Adipocyte (in vitro differentiated cells): Measurements from ENCODE around the gene UBE3B.

Source experiments
- DNase-seq: peaks from one replicate; pipeline ENCODE4 v3.0.0-alpha.2; 2015; ENCODE audit warnings: low read depth
- H3K27me3 ChIP-seq: replicated peaks from 2 replicates; pipeline ENCODE4 v1.7.0; 2013; ENCODE audit warnings: mild to moderate bottlenecking, low read length, moderate library complexity; ENCODE audit not compliant: control insufficient read depth, insufficient read depth
- H3K36me3 ChIP-seq: 2 replicates; pipeline ENCODE4 v1.7.0; 2013; ENCODE audit warnings: low read length, mild to moderate bottlenecking, moderate library complexity; ENCODE audit not compliant: control insufficient read depth, insufficient read depth, severe bottlenecking
- H3K4me1 ChIP-seq: 2 replicates; pipeline ENCODE4 v1.7.0; 2013; ENCODE audit warnings: mild to moderate bottlenecking, low read length, moderate library complexity; ENCODE audit not compliant: control insufficient read depth, insufficient read depth
- H3K4me3 ChIP-seq: 2 replicates; pipeline ENCODE4 v1.7.0; 2013; ENCODE audit warnings: mild to moderate bottlenecking, low read length, moderate library complexity
- H3K9ac ChIP-seq: 2 replicates; pipeline ENCODE4 v1.7.0; 2013; ENCODE audit warnings: mild to moderate bottlenecking, low read length, moderate library complexity
- H3K9me3 ChIP-seq: 2 replicates; pipeline ENCODE4 v1.7.0; 2013; ENCODE audit warnings: mild to moderate bottlenecking, low read length, moderate library complexity; ENCODE audit not compliant: control insufficient read depth

The UBE3B gene

DNA sequence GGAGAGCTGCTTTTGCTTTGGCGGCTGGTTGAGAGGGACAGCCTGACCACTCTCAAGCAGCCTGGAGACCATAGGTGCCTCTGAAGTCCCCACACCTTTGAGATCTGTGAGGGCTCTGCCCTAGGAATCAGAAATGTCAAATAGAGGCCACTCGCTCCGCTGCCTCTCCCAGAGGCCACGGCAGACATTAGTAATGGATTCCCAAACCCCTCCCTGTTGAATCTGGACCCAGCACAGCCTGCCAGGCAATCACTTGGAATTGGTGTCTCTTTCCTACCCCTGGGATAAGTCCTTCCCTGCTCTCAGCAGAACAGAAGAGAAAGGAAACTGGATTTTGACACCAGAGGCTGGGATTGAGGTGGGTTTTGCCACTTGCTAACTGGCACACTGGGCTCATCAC lies 70.8 kb downstream of the UBE3B start:
- Histone ChIP-seq H3K9me3 (peaks cover 4% of the 10 kb centered on the region), H3K9ac (no peak overlapping the region), H3K27me3 (peaks cover 44% of the 10 kb centered on the region), H3K36me3 (no peaks in the 10 kb centered on the region), H3K4me3 (no peak overlapping the region), H3K4me1 (peaks cover 11% of the 10 kb centered on the region)
- no peak for DNase-seq

DNA sequence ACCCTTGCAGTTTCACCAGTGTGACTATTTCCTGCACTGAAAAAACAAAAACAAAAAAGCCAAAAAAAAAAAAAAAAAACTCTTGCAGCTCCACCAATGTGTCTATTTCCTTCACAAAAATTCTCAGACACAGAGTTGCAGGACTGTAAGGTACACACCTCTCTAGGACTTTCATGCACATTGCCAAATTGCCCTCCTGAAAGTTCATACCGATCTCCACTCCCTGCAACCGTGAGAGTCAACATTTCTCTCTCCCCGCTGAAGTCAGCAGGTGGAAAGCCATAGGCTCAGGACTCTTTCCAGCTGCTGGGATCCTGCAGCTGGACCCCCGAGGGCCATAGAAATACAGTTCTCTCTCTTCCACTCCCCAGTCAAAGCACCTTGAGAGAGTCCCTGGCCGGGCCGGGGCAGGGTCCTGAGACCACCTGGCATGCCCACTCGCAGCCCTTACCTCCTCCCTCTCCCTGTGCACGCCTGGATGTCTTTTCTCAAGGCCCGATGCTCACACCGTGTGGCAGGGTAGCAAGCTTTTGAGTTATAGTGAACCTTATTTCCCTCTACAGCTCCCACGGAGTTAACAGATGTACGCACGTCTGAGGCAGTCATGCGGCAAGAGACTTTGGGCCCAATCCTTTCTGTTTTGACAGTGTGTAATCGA lies 72.3 kb downstream of the UBE3B start:
- H3K36me3 ChIP-seq, result no peaks in the 10 kb centered on the region
- no peak overlapping the region for H3K9ac ChIP-seq
- peaks cover 55% of the 10 kb centered on the region for H3K27me3 ChIP-seq
- peaks cover 21% of the 10 kb centered on the region for H3K4me1 ChIP-seq
- no peak overlapping the region for H3K4me3 ChIP-seq
- H3K9me3 ChIP-seq, result peaks cover 4% of the 10 kb centered on the region
- no peak for DNase-seq

DNA sequence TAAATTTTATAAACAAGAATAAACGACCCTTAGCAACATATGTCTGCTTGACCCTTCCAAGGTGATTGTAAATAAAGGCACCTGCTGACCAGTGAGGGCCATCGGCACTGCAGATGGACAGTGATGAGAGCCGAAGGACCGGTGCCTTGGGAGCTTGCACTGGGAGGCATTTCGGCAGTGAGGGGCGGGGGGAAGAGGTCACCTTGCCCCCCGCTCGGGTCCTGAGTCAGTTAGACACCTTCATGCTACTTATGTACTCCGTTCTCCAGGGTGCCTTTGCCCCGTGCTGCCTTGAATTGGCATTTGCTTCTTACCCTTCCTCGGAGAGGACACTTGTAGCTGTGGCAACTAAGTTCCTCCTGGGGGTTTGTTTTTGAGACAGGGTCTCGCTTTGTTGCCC lies 72.8 kb downstream of the UBE3B start:
- H3K4me1 ChIP-seq, result peaks cover 17% of the 10 kb centered on the region
- H3K9me3 ChIP-seq, result peaks cover 4% of the 10 kb centered on the region
- H3K36me3 ChIP-seq, result no peaks in the 10 kb centered on the region
- H3K27me3 ChIP-seq, result peaks cover 58% of the 10 kb centered on the region
- H3K4me3 ChIP-seq, result no peak overlapping the region
- no peak overlapping the region for H3K9ac ChIP-seq
- DNase-seq, result no peak

DNA sequence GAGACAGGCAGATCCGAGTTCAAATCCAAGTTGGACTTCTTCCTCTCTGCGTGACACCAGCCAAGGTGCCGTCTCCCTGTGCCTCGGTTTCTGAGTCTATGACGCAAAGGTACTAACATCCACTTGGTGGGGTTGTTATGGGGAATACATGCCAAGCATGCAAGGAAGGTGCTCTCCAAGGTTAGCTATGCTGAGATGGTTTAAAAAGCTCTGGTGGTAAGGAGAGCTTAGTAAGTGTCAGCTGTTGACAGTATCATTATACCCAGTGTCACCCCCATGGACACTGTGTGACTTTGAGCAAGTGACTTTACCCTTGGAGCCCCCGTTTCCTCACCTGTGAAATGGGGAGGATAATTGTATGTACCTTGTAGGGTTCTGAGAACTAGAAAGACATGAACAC lies 73.7 kb downstream of the UBE3B start:
- H3K4me3 ChIP-seq, result no peak overlapping the region
- DNase-seq, result no peak
- H3K4me1 ChIP-seq, result peaks cover 13% of the 10 kb centered on the region
- H3K27me3 ChIP-seq, result peaks cover 61% of the 10 kb centered on the region
- H3K9ac ChIP-seq, result no peak overlapping the region
- no peaks in the 10 kb centered on the region for H3K36me3 ChIP-seq
- peaks cover 4% of the 10 kb centered on the region for H3K9me3 ChIP-seq

DNA sequence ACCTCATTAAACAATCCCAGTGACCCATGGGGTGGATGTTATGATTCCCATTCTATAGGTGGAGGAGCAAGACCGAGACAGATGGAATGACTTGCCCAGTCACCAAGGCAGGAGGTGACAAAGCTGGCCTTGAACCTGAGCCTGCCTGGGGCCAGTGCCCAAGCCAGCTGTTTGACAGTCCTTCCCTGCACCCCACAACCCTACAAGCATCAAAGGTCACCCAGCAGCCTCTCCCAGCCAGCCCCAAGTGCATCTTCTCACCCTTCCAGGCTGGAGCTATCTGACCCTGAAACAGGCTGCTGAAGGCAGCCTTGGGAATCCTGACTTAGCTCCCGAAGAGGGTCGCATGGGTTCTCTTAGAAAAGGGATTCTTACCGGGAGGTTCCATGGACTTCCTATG lies 75.5 kb downstream of the UBE3B start:
- DNase-seq, result no peak
- no peak overlapping the region for H3K9ac ChIP-seq
- H3K9me3 ChIP-seq, result peaks cover 4% of the 10 kb centered on the region
- peaks cover 13% of the 10 kb centered on the region for H3K4me1 ChIP-seq
- no peak overlapping the region for H3K4me3 ChIP-seq
- H3K27me3 ChIP-seq, result peaks cover 53% of the 10 kb centered on the region
- H3K36me3 ChIP-seq, result peaks cover 6% of the 10 kb centered on the region

DNA sequence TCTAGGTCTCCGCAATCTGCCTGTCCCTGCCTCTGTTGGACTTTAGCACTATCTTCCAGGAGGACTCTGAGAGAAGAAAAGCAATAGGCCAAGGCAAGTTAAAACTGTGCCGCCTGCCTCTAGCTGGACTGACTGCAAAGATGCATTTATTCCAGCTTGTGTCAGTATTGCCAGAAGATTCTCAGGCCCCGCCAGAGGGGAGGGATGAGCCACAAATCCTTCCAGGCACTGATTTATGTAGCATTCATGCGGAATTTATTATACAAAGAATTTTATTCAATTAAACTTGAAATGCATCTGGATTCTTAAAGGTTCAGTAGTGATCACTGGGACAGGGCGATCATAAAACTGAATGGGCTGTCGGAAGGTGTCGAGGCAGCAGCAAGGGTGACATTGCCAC lies 76.0 kb downstream of the UBE3B start:
- no peaks in the 10 kb centered on the region for H3K9me3 ChIP-seq
- DNase-seq, result no peak
- H3K4me1 ChIP-seq, result peaks cover 13% of the 10 kb centered on the region
- H3K4me3 ChIP-seq, result no peak overlapping the region
- H3K9ac ChIP-seq, result no peak overlapping the region
- H3K27me3 ChIP-seq, result peaks cover 48% of the 10 kb centered on the region
- peaks cover 6% of the 10 kb centered on the region for H3K36me3 ChIP-seq

DNA sequence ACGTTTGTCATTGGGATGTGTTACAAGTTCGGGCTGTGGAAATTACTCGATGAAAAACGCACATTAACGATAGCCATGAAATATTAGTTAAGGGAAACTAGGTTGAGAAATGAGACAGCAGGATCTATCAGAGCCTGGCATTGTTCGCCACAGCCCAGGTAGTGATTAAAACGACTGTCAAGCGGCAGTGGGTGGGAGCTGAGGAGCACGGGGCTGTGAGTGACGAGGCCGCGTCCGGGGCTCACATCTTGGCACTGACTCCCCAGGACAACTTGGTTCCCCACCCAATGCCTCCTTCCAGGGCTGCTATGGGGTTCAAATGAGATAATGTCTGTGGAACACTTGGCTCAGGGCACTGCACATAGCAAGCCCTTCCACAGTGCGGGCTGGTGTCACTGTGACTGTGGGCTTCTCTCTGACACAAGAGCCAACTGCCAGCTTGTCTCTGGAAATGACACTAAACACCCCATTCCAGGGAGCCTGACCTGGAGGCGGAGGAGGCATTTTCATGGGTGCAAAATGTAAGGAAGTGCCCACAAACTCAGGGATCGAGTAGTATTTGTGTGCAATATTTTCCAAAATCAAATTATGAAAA lies 76.6 kb downstream of the UBE3B start:
- H3K9ac ChIP-seq, result no peak overlapping the region
- no peak for DNase-seq
- H3K27me3 ChIP-seq, result peaks cover 46% of the 10 kb centered on the region
- no peaks in the 10 kb centered on the region for H3K9me3 ChIP-seq
- no peak overlapping the region for H3K4me3 ChIP-seq
- peaks cover 13% of the 10 kb centered on the region for H3K4me1 ChIP-seq
- peaks cover 7% of the 10 kb centered on the region for H3K36me3 ChIP-seq

DNA sequence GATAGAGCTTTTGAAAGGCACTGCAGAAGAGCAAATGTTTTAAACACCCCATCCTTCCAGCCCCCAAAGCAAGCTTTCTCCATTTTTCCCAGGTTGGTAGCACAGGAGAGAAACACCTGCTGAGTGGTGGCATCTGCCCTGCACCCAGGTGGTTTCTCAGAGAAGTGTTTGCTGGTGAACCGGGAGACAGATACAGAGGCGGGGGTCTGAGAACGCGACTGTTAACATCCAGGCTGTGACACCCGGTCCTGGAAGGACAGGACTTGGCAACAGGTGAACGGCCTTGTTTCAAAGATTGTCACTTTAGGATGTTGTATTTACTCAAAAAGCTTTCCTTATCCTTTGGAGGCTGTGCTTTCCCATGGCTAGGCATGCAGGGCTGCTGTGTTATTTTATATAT lies 77.3 kb downstream of the UBE3B start:
- DNase-seq, result no peak
- no peak overlapping the region for H3K9ac ChIP-seq
- no peak overlapping the region for H3K4me3 ChIP-seq
- peaks cover 13% of the 10 kb centered on the region for H3K4me1 ChIP-seq
- no peaks in the 10 kb centered on the region for H3K9me3 ChIP-seq
- peaks cover 43% of the 10 kb centered on the region for H3K27me3 ChIP-seq
- peaks cover 9% of the 10 kb centered on the region for H3K36me3 ChIP-seq

DNA sequence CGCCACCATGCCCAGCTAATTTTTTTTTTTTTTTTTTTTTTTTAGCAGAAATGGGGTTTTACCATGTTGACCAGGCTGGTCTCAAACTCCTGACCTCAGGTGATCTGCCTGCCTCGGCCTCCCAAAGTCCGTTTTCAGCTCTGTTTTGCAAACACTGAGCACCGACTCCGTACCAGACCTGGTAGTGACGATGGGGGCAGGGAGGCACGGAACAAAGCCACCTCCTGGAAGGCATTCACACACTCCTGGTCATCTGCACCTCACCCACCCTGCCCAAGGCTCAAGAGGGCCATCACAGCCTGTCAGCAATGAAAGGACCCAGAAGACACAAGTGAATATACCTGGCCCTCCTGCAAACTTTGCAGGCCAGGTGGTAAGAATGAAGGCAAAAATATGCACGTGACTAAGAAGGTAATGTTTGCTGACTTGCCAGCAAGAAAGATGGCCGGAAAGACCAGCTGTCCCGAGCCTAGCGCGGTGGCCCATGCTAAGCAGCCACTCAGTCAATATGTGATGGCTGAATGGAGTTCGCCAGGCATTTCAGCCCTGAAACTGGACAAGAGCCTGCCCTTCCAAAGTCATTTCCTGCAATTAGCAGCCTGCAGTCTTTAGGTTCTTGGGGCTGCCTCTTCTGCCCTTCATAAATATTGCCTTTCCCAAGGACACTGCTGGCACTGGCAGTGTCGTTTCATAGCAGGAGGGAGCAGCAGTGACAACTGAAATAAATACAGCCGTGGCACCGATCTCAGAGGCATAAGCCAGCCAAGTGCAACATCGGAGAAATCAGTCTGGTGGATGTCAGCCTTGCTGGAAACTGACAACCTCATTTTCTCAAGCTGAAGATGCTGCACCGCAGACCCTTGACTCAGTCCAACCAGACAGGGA lies 78.2 kb downstream of the UBE3B start:
- Histone ChIP-seq H3K4me1 (peaks cover 13% of the 10 kb centered on the region), H3K36me3 (peaks cover 9% of the 10 kb centered on the region), H3K9ac (no peak overlapping the region), H3K27me3 (peaks cover 35% of the 10 kb centered on the region), H3K9me3 (no peaks in the 10 kb centered on the region), H3K4me3 (no peak overlapping the region)
- no peak for DNase-seq

DNA sequence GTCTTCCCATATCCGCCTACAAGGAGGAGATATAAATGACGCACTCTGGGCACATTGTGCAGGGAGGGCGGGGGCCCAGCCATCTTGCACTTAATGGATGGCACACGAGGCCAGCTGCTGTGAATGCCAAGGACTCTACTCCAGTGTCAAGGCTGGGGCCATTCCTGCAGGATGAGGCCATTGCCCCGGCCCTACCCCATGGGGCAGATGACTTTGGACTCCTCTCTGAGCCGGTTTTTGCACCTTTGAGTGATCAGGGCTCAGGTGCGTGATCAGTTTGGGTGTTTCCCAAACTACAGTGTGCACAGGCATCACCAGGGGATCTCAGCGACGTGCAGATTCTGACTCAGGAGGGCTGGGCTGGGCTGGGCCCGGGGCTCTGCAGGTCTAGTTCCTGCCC lies 79.8 kb downstream of the UBE3B start:
- Histone ChIP-seq H3K4me3 (no peak overlapping the region), H3K27me3 (peaks cover 24% of the 10 kb centered on the region), H3K36me3 (peaks cover 9% of the 10 kb centered on the region), H3K4me1 (peaks cover 13% of the 10 kb centered on the region), H3K9me3 (no peaks in the 10 kb centered on the region), H3K9ac (no peak overlapping the region)
- no peak for DNase-seq

DNA sequence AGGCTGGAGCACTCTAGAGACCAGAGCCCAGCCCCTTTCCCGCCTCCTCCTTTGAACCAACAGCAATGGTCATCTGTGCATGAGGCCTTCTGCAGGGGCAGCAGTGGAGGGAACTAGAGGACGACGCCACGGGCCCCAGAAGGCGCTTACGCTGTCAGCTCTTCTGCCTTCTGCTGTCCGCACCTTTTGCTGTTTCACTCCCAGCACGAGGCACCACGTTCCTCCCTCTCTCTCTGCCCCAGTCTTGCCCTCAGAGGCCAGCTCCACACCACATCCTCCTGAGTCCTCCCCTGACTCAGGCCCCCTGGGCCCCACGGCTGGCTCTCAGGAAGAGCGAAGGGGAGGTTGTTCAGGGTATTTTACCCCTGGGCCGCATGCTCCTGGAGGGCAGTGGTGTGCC lies 80.4 kb downstream of the UBE3B start:
- H3K36me3 ChIP-seq, result peaks cover 9% of the 10 kb centered on the region
- H3K9ac ChIP-seq, result no peak overlapping the region
- peaks cover 13% of the 10 kb centered on the region for H3K4me1 ChIP-seq
- peaks cover 22% of the 10 kb centered on the region for H3K27me3 ChIP-seq
- H3K4me3 ChIP-seq, result no peak overlapping the region
- DNase-seq, result no peak
- no peaks in the 10 kb centered on the region for H3K9me3 ChIP-seq
